NCI-H82 treated with DMSO at 0.1 percent for 48 hours (cell line): ENCODE results near the gene CHRDL2.
"Not testable (repeated sequence)": the region's sequence is repeated elsewhere in the genome, so short reads cannot be mapped to it uniquely, and the experiment has no call there.

ENCODE experiments used
- DNase-seq: peaks from one replicate; lab custom pipeline; 2025; ENCODE audit not compliant: unreplicated experiment; lab: John Stamatoyannopoulos, UW

Gene CHRDL2

DNA sequence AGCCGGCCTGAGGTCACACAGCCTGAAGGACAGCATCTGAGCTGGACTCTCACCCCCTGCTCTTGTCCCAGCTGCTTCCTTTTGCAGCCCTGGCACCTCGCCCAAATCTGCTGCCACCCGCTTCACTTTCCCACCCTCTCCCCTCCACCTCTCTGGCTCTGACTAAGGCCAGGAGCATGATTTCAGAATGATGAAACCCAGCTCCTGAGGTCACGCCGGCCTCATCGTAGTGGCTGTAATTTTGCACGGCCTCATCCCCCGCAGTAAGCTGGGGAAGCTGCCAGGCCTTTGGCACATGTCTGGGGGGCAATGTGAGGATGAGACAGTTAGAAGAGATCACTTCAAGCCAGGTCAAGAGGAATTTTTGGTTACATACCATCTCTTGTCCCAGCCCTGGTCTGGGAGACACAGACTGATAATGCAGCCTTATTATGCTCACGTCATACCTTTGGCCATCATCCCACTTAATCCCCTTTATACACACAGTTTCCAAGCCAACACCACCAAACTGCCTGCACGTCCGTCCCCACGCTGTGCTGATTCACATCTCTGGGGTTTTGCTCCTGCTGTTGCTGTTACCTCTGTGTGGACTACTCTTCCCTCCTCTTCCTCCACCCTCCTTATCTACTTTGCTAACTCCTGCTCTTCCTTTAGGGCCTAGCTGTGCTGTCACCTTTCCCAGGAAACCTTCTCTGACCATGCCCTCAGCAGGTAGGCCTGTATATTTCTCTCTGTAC is 58.1 kb downstream of the CHRDL2 start:
- peak; percentile 37 for DNase-seq

DNA sequence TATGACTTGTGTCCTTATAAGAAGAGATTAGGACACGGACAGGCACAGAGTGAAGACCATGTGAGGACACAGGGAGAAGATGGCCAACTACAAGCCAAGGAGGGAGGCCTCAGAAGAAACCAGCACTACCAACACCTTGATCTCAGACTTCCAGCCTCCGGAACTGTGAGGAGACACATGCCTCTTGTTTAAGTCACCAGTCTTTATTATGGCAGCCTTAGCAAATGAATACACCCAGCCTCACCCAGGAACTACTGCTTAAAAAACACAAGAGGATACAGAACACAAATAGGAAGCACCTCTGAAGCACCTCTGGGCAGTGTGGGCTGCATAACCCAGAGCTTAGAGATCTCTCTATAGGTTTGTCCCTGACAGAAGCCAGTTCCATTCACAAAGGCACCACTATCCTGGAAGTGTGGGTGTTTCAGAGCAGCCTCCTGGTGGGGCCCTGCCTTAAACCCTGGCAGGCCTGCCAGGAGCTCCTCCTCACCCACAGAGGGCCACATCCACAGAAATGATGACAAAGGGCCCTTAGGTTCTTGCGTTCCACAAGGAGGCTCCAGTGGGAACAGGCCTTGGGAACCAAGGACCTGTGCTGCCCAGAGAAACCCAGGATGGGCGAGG is 58.8 kb downstream of the CHRDL2 start:
- no peak for DNase-seq

DNA sequence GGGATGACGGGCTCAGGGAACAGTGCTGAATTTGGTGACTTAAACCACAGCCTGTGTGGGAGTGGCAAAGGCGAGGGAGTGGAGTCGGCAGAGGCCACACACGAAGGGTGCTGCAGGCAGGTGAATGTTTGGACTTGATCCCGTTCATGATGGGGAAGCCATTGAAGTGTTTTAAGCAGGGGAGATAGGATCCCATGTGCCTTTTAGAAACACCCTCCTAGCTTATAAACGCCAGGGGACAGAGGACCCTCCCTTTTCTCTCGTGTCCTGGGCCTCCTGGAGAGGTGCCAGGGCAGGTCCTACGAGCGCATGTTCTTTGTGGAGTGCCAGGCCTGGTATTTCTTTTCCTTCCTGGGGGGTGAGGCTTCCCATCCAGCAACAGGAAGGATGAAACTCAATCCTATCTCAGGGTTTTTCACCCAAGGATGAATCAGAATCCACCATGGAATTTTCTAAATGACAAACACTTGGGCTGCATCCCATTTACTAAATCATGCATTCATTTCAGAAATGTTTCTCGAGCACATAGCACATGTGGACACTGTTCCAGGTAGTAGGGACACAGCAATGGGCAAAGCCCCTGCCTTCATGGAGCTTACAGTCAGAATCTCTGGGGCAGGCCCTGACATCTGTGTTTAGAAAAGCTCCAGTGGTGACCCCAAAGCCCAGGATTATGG is 59.6 kb downstream of the CHRDL2 start:
- DNase-seq, result no peak

DNA sequence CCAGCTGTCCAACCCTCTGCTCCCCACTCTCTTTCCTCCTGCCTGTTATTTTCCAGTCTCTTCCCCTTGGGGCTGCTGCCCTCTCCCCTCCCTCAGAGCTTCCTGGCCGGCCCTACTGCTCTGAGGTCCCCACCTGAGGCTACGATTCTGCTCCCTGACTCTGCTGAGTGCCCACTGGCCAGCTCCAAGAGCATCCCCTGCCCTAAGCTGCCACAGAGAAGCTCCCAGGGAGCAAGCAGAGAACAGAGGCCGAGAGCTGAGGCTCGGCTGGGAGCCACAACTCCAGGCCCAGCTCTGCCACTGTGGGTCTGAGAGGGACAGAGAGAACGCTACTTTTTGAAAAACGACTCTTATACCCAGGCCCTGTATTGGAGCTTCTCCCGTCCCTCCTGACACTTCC is 61.1 kb downstream of the CHRDL2 start:
- DNase-seq, result no peak

- no peak for DNase-seq
These were observed 61.7 kb downstream of the CHRDL2 start for GRCh38 chr11:74669211-74670160.

GRCh38 chr11:74663315-74663714 is 67.9 kb downstream of the CHRDL2 start:
- no peak for DNase-seq

GRCh38 chr11:74662487-74663103 is 68.6 kb downstream of the CHRDL2 start:
- no peak for DNase-seq

DNA sequence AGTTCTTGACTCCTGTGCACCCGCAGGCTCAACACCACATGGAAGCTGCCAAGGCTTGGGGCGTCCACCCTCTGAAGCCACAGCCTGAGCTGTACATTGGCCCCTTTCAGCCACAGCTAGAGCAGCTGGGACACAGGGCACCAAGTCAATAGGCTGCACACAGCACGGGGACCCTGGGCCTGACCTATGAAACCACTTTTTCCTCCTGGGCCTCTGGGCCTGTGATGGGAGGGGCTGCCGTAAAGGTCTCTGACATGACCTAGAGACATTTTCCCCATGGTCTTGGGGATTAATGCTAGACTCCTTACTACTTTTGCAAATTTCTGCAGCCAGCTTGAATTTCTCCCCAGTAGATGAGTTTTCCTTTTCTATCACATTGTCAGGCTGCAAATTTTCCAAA is 72.1 kb downstream of the CHRDL2 start:
- DNase-seq, result not testable (repeated sequence)

DNA sequence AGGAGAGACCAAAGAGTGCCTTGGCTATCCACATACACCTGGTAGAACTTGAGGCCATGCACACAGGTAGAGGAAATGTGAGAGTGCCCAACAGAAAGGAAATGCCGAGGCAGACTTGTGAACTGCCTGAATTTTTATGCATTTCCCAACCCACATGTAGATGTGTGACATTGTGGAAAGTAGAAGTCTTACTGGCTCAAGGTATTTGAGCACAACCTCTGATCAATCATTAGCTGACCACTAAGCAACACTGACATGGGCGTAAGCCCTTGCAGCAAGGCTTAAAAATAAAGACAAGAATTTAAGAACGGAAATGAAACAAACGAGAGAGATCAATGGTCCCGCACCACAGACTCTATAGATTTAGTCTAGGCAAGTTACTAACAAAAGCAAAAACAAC is 76.2 kb downstream of the CHRDL2 start:
- no peak for DNase-seq

- DNase-seq, result no peak
These were observed 80.7 kb downstream of the CHRDL2 start for GRCh38 chr11:74650498-74650897.

DNA sequence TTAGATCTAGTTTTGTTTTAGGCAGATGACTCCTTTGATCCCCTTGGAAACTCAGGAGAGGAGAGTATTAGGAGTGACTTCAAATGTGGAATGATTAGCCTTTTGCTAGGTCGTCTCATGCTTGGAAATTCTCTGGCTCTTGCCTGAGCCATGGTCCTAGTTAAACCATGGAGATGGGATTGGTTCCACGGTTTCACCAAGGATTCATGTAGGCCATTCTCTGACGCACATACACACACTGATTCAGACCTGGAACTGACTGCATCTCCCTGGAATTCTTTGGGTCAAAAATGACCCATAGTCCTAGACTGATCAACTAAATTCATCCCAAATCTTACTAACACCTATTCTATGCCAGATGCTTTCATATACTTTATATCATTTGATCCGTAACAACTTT is 82.3 kb downstream of the CHRDL2 start:
- DNase-seq, result no peak

GRCh38 chr11:74647831-74648230 is 83.4 kb downstream of the CHRDL2 start:
- DNase-seq, result no peak

DNA sequence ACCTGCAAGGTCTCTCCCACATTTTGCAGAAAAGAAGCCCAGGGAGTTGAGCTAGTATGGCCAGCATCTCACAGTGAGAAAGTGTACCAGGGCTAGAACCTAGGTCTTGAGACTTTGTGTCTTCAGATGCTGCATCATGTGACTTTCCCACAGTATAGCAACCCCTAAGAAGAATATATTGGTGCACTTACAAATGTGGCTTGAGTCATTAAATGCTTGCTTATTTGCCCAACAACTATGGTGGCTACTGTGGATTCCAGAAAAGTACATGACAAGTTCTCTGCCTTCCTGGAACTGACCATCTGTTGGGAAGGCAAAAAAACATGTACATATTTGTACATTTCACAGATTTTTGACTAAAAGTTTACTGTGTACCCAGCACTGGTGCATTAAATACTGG is 83.8 kb downstream of the CHRDL2 start:
- no peak for DNase-seq

- DNase-seq, result no peak
These were observed 84.3 kb downstream of the CHRDL2 start for GRCh38 chr11:74646954-74647353.
